ENCODE measurements around the gene VAV1.
"Not testable (repeated sequence)": the region's sequence is repeated elsewhere in the genome, so short reads cannot be mapped to it uniquely, and the experiment has no call there.

Gene VAV1

DNA sequence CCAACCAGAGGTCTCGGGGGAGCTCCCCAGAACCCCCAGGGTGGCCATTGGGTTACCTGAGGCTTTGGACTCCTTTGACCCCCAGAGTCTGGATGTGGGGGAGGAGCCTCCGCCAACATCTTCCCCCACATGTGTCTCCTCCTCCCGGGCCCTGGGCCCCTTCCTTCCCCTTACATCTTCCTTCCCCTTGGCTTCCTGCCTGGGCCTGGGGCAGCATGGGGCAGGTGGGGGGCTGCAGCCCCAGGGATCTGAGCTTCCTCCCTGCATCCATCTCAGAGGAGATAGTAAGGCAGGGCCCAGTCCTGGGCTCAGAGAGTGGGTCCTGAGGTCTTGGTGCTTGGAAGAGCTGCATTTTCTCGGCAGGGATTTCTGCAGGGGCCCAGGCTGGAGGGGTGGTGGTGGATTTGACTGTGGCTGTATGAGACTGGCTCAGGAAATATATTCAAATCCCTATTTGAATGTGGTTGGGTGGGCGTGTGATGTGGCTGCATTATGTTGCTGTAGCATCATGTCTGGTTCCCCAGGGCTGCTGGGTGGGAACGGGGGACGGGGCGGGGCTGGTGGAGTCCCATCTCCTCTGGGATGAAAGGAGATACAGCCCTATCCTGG lies 919 bp downstream of the VAV1 start:
- H3K4me3 ChIP-seq (ENCODE audit: low read length): no peak overlapping the region
- DNase-seq (ENCODE audit: low read depth): no peak
- TF ChIP-seq, protein P1, sequence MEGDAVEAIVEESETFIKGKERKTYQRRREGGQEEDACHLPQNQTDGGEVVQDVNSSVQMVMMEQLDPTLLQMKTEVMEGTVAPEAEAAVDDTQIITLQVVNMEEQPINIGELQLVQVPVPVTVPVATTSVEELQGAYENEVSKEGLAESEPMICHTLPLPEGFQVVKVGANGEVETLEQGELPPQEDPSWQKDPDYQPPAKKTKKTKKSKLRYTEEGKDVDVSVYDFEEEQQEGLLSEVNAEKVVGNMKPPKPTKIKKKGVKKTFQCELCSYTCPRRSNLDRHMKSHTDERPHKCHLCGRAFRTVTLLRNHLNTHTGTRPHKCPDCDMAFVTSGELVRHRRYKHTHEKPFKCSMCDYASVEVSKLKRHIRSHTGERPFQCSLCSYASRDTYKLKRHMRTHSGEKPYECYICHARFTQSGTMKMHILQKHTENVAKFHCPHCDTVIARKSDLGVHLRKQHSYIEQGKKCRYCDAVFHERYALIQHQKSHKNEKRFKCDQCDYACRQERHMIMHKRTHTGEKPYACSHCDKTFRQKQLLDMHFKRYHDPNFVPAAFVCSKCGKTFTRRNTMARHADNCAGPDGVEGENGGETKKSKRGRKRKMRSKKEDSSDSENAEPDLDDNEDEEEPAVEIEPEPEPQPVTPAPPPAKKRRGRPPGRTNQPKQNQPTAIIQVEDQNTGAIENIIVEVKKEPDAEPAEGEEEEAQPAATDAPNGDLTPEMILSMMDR (conservative IDR thresholded peaks at IDR 0.05; ENCODE audit: low read depth, low read length): no peak

DNA sequence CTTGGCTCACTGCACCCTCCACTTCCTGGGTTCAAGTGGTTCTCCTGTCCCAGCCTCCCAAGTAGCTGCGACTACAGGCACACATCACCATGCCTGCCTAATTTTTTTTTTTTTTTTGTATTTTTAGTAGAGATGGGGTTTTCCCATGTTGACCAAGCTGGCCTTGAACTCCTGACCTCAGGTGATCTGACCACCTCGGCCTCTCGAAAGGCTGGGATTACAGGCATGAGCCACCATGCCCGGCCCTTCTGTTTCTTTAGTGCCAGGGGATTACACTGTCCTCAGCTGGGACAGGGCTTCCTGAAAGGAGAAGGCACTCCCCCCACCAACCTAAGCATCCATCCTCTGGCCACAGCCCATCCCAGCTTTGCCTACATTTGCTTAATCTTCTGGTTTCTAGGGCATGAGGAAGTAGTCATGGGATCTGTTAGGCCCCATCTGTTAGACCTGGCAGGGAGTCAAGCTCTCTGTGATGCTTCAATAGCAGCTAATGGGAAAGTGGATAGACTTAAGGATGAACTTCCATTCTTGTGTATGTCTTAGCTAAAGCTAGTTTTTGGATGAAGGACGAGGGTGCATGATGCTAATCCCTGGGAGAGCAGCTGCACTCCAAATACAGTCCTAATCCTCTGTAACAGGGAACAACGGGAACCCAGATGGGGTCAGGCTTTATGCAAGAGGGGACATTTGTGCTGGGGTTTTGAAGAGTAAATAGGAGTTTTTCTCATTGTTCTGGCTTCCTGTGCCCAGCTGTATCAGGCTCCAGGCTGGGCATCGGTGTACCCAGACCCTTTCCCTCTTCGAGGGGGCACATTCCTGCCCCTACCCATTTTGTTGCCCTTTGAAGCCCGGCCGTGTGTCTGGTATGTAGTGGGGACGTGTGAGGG lies 2.6 kb downstream of the VAV1 start:
- TF ChIP-seq, protein P1 (conservative IDR thresholded peaks at IDR 0.05; ENCODE audit: low read depth, low read length): no peak
- DNase-seq (ENCODE audit: low read depth): no peak

DNA sequence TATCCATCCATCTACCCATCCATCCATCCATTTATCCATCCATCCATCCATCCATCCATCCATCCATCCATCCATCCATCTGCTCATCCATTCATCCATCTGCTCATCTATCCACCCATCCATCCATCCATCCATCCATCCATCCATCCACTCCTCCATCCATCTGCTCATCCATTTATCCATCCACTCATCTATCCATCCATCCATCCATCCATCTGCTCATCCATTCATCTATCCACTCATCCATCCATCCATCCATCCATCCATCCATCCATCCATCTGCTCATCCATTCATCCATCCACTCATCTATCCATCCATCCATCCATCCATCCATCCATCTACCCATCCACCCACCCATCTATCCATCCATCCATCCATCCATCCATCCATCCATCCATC lies 3.5 kb downstream of the VAV1 start:
- DNase-seq (ENCODE audit: low read depth); H3K4me3 ChIP-seq (ENCODE audit: low read length): not testable (repeated sequence)

More for the DNA sequence above, 2.6 kb downstream of the VAV1 start:
- H3K4me3 ChIP-seq (ENCODE audit: low read length): no peak overlapping the region

DNA sequence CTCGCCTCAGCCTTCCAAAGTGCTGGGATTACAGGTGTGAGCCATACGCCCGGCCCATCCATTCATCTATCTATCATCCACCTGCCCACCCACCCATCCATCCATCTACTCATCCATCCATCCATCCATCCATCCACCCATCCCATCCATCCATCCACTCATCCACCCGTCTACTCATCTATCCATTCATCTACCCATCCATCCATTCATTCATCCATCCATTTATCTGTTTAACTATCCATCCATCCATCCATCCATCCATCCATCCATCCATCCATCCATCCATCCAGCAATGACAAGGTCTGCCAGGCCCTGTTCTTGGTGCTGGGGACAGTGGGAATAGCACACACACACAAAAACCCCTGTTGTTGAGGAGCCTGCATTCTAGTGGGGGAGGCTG lies 4.5 kb downstream of the VAV1 start:
- H3K4me3 ChIP-seq (ENCODE audit: low read length): no peak overlapping the region
- DNase-seq (ENCODE audit: low read depth): no peak
- TF ChIP-seq, protein P1 (conservative IDR thresholded peaks at IDR 0.05; ENCODE audit: low read depth, low read length): no peak

DNA sequence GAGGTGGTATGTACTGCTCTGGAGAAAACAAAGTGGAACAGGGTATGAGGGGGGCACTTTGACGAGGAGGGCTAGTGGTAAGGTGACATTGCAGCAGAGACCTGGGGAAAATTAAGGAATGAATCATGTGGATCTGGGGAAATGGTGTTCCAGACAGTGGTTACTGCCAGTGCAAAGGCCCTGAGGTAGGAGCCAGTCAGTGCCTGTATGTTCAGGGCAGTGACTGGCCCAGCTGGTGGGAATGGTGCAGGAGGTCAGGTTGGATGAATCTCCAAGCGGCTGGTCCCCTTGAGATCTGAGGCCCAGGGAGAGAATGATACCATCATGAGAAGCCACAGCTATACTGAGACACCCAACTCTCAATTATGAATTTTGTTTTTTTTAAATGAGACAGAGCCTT lies 4.9 kb downstream of the VAV1 start:
- no peak for DNase-seq (ENCODE audit: low read depth)
- TF ChIP-seq, protein P1 (conservative IDR thresholded peaks at IDR 0.05; ENCODE audit: low read depth, low read length): no peak
- H3K4me3 ChIP-seq (ENCODE audit: low read length): no peak overlapping the region

DNA sequence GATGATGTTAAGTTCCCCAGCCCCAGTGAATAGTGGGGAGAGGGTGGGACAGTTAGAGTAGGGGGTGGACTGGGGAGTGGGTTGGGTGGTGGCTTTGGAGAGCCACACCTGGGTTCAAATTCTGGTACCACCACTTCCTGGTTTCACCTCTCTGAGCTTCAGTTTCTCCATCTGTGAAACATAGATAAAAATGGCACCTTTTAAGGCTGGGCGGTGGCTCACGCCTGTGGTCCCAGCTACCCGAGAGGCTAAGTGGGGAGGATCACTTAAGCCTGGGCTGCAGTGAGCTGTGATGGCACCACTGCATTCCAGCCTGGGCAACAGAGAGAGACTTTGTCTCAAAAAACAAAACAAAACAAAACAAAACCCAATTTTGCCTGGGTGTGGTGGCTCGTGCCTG lies 5.9 kb downstream of the VAV1 start:
- TF ChIP-seq, protein P1 (conservative IDR thresholded peaks at IDR 0.05; ENCODE audit: low read depth, low read length): no peak
- no peak overlapping the region for H3K4me3 ChIP-seq (ENCODE audit: low read length)
- DNase-seq (ENCODE audit: low read depth): no peak

DNA sequence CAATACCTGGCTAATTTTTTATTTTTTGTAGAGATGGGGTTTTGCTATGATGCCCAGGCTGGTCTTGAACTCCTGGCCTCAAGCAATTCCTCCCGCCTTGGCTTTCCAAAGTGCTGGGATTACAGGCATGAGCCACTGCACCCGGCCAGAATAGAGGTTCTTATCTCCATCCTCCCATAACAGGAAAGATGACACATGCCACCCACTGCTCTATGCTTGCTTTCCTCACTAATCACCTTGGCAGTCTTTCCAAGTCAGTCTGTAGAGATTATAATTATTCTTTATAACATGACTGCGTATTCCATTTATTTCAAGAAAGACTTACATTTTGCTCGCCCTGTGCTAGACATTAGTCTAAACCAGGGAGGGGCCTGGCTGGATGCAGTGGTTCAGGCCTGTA lies 6.7 kb downstream of the VAV1 start:
- DNase-seq (ENCODE audit: low read depth): no peak
- TF ChIP-seq, protein P1 (conservative IDR thresholded peaks at IDR 0.05; ENCODE audit: low read depth, low read length): no peak
- no peak overlapping the region for H3K4me3 ChIP-seq (ENCODE audit: low read length)
